Measurements from ENCODE around the gene MOV10L1.
"Not testable (repeated sequence)": the region's sequence is repeated elsewhere in the genome, so short reads cannot be mapped to it uniquely, and the experiment has no call there.

MOV10L1 gene

GRCh38 chr22:50078246-50078645 lies 11.6 kb upstream of the MOV10L1 start:
- no peak for DNase-seq

GRCh38 chr22:50078761-50079160 lies 11.0 kb upstream of the MOV10L1 start:
- no peak for DNase-seq

- no peak for DNase-seq
These were observed 9.7 kb upstream of the MOV10L1 start for GRCh38 chr22:50080077-50080465.

- DNase-seq: no peak
These were observed 8.2 kb upstream of the MOV10L1 start for GRCh38 chr22:50081426-50082196.

GRCh38 chr22:50082197-50082715 lies 7.5 kb upstream of the MOV10L1 start:
- DNase-seq: no peak

- no peak for DNase-seq
These were observed 6.8 kb upstream of the MOV10L1 start for GRCh38 chr22:50082961-50083461.

GRCh38 chr22:50083462-50084079 lies 6.2 kb upstream of the MOV10L1 start:
- DNase-seq: no peak

- DNase-seq: no peak
These were observed 5.7 kb upstream of the MOV10L1 start for GRCh38 chr22:50084080-50084477.

- no peak for DNase-seq
These were observed 5.2 kb upstream of the MOV10L1 start for GRCh38 chr22:50084614-50085021.

- peak in 27 of 51 donors; percentile 4 to 69 (median 40) for DNase-seq
These were observed 4.4 kb upstream of the MOV10L1 start, which contains the start of gene MLC1 for GRCh38 chr22:50085211-50085972. Gene MLC1 (minus strand): TSS chr22:50085426. CDS start chr22:50084902, 524 bp downstream.

GRCh38 chr22:50086526-50086925 lies 3.3 kb upstream of the MOV10L1 start:
- DNase-seq: no peak

GRCh38 chr22:50086975-50087374 lies 2.8 kb upstream of the MOV10L1 start:
- DNase-seq: not testable (repeated sequence)

- DNase-seq: no peak
These were observed 2.2 kb upstream of the MOV10L1 start for GRCh38 chr22:50087646-50088045.

- no peak for DNase-seq
These were observed 1.7 kb upstream of the MOV10L1 start for GRCh38 chr22:50088096-50088495.

GRCh38 chr22:50089231-50089630 lies 575 bp upstream of the MOV10L1 start:
- no peak for DNase-seq

GRCh38 chr22:50090412-50090714 lies 557 bp downstream of the MOV10L1 start:
- DNase-seq: no peak

GRCh38 chr22:50091092-50091768 lies 1.4 kb downstream of the MOV10L1 start:
- DNase-seq: no peak

- DNase-seq: no peak
These were observed 2.5 kb downstream of the MOV10L1 start for GRCh38 chr22:50092342-50092741.

GRCh38 chr22:50098052-50098451 lies 8.2 kb downstream of the MOV10L1 start:
- no peak for DNase-seq

GRCh38 chr22:50101870-50102565 lies 12.2 kb downstream of the MOV10L1 start:
- DNase-seq: no peak

GRCh38 chr22:50102946-50103345 lies 13.1 kb downstream of the MOV10L1 start:
- no peak for DNase-seq

All from hypothalamus (tissue), 51 donors.